ENCODE data around the gene KCTD20.

- no peak for TF ChIP-seq CTCF (IDR thresholded peaks at IDR 0.05)
- no peak for TF ChIP-seq POLR2A (IDR thresholded peaks at IDR 0.05)
These were observed 11.6 kb upstream of the KCTD20 start for GRCh38 chr6:36431197-36431596.

All from thyroid gland (tissue), 4 donors.